ENCODE results near the gene E2F4. TPM values are rescaled to one million over a fixed set of nuclear protein-coding genes. Genes with fewer than 3 reads are reported as not detected.

Gene E2F4
- total RNA-seq, 4 donors from 2014 or later = 56.8 to 74.8 (median 68.1) TPM

DNA sequence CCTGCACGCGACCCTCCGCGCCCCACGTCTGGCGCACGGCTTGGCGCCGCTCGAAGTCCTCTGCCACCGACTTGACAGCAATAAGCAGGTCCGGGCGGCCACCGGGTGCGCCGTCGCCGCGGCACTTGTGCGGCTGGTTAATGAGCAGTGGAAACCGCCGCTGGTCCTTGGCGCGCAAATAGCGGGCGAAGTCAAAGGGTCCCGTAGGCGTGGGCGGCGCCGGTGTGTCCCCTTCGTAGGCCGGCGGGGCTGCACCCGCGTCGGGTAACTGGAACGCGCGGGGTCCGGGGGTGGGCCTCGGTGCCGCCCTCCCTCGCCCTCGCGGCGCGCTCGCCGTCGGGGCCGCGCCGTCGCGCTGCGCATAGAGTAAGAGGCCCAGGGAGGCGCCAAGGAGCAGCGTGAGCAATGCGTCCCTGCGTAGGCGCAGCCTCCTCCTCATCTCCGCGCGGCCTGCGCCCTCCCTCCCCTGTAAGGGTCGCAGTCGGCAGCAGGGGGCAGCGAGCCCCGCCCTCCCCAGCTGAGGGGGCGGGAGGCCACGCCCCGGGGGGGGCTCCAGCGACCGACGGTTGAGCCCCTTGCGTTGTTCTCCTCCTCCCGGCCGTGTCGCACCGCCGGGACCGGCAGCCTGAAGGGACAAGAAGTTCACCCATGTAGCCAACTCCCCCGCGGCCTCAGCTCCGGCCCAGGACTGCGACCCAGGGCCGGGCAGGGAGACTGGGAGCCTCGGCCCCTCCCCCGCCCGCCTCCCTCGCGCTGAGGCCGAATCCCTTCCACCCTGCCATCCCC, 41.7 kb upstream of the E2F4 start:
- intact Hi-C loops (cut with DNase I; ENCODE audit: low total_unique reads) = no loop called here
- DNase-seq (ENCODE audit: low spot score in 2 of 2) = peak in 1 of 2 donors; percentile 89
- H3K4me3 ChIP-seq (ENCODE audit: low read depth, poor library complexity, severe bottlenecking) = peak overlapping the region; percentile 55
- 4 to 11% methylated on average over 13 to 32 of the region's 94 CpGs for WGBS, 2 donors
- no peak for TF ChIP-seq POLR2A (IDR thresholded peaks at IDR 0.05)
- TF ChIP-seq, protein P1, sequence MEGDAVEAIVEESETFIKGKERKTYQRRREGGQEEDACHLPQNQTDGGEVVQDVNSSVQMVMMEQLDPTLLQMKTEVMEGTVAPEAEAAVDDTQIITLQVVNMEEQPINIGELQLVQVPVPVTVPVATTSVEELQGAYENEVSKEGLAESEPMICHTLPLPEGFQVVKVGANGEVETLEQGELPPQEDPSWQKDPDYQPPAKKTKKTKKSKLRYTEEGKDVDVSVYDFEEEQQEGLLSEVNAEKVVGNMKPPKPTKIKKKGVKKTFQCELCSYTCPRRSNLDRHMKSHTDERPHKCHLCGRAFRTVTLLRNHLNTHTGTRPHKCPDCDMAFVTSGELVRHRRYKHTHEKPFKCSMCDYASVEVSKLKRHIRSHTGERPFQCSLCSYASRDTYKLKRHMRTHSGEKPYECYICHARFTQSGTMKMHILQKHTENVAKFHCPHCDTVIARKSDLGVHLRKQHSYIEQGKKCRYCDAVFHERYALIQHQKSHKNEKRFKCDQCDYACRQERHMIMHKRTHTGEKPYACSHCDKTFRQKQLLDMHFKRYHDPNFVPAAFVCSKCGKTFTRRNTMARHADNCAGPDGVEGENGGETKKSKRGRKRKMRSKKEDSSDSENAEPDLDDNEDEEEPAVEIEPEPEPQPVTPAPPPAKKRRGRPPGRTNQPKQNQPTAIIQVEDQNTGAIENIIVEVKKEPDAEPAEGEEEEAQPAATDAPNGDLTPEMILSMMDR (IDR thresholded peaks at IDR 0.05) = no peak

DNA sequence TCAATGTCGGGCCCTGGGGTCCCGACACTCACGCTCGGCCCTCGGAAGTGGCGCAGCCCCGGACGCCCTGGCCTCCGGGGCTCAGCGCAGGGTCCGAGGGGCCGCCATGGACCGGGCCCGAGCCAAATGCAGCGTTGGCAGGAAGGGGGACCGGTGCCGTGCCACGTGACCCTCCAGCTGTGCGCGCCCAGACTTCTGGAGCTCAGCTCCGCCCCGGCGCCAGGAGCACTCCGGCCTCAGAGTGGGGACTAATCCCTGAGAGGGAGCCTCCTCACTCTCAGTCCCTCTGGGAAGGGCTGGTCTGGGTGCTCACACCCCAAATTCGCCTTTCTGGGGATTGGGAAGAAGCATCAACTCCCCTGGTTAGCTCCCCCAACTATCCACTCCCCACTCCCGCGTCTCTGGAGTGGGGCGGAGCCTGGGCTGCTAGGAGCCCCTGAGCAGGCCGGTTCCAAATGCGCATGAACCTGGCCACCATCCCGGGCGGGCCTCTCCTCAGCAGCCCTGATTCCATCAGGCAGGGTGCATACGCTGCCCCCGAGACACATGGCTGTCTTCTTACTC, 41.0 kb upstream of the E2F4 start, which contains the start of gene B3GNT9:
Gene B3GNT9, minus strand, starts transcription at position 166 of the 564 bp plus-strand sequence. CDS start 513 bp downstream, outside the sequence.
- 1 to 2% methylated on average over 16 to 25 of the region's 34 CpGs for WGBS, 2 donors
- TF ChIP-seq, protein P1 (IDR thresholded peaks at IDR 0.05) = no peak
- no peak for TF ChIP-seq POLR2A (IDR thresholded peaks at IDR 0.05)
- H3K4me3 ChIP-seq (ENCODE audit: low read depth, poor library complexity, severe bottlenecking) = peak within 1 kb of the TSS; percentile 55
- DNase-seq (ENCODE audit: low spot score in 2 of 2) = peak in 1 of 2 donors; percentile 94
- intact Hi-C loops (cut with DNase I; ENCODE audit: low total_unique reads) = no loop called here

DNA sequence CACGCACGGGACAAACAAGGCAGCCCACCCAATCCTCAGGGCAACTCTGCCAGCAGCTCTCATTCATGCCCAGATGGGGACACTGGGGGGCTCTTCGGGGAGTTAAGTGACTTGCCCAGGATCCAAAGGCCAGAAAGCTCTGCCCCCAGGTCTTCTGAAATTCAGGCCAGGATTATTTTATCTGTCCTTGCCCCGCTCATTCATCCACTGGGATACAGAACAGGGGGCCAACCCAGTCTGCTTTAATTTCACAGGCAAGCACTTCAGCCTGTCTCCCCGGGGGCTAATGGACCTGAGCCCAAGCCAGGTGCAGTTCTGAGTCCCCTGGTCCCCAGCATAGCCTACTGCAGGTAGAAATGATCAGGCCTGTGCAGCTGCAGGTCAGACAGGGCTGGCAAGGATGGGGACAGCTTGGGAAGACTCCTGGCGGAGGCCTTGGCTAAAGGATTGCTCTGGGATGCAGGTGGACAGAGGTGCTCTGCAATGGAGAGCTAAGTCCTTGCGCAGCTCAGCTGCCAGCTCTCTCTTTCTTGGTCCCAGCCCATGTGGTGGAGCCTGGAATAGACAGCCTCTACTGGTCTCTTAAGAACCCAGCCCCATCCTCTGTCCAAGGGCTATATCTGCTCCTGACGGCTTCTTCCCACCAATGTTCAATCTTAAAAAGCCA, 40.4 kb upstream of the E2F4 start:
- no peak for DNase-seq (ENCODE audit: low spot score in 2 of 2)
- no peak overlapping the region for H3K4me3 ChIP-seq (ENCODE audit: low read depth, poor library complexity, severe bottlenecking)
- intact Hi-C loops (cut with DNase I; ENCODE audit: low total_unique reads) = no loop called here
- 47 to 52% methylated on average over 8 of the region's 8 CpGs for WGBS, 2 donors
- TF ChIP-seq, protein P1 (IDR thresholded peaks at IDR 0.05) = no peak
- no peak for TF ChIP-seq POLR2A (IDR thresholded peaks at IDR 0.05)

DNA sequence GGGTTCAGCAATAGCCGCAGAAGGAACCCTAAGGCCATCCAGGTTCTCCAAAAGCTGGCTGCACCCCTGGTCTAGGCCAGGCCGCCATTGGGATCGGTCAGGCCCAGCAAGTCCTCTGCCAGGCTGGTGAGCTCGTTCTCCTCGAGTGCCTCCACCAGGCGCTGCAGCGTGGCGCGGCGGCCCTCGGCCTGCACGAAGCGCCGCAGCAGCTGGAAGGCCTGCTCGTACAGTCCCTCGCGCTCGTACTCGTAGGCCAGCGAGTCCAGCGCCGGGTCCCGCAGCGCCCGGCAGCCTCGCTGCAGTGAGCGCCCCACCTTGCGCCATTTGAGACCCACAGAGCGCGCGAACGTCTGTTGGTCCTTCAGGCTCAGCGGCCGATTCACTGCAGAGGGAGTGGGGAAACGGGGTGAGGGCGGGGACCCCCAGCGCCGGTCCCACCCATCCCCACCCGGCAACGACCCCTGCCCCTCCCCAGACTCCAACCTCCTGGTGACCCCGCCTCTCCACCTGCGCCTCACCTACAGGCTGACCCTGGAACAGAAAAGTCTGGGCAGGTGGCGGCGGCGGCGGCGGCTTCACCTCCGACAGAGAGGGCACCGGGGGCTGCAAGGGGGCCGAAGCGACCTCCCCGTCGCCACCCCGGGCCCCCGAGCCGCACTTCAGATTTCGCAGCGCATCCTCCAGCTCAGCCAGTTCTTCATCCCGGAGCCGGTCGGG, 37.2 kb upstream of the E2F4 start:
- H3K4me3 ChIP-seq (ENCODE audit: low read depth, poor library complexity, severe bottlenecking) = no peak overlapping the region
- TF ChIP-seq POLR2A (IDR thresholded peaks at IDR 0.05) = no peak
- TF ChIP-seq, protein P1 (IDR thresholded peaks at IDR 0.05) = no peak
- no peak for DNase-seq (ENCODE audit: low spot score in 2 of 2)
- whole genome bisulfite sequencing, 2 donors = 30 to 42% methylated on average over 34 to 47 of the region's 61 CpGs
- intact Hi-C loops (cut with DNase I; ENCODE audit: low total_unique reads) = loop anchor here (5.0 kb wide), 1 partner anchor 177 kb away; no protein-coding TSS in a partner anchor

DNA sequence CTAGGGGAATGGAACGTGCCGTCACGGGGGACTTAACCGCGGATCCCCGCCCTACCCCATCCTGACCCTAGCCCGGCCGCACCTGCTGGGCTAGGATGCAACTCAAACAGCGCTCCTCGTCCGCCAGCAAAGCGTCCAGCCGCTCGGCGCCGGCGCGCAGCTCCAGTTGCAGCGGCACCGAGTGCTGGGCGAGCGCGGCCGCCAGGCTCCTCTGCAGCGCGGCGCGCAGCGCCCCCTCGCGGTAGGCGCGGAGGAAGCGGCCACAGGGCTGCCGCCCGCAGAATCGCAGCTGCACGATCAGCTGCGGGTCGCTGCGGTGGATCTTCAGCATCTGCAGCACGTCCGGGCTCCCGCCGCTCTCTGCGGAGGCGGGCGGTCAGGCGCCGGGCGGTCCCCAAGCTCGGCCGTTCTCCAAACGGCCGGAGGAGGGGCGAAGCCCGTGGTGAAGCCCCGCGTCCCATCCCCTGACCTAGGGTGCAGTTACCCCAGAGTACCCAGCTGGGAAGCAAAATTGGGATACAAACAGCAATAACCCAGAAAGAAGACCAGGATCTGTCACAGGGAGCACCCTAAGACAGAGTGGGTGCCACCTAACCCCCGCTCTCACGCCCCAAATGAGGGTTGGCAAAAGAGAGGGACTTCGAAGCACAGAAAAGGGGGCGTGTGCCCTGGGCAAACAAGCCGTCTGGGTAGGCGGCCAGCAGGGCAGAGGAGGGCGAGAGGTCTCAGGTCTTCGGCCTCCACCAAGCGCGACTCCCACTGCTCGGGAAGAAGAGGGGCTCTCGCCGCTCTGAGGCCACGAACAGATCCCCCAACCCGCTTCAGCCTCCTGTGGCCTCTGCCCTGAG, 36.4 kb upstream of the E2F4 start:
- no peak overlapping the region for H3K4me3 ChIP-seq (ENCODE audit: low read depth, poor library complexity, severe bottlenecking)
- intact Hi-C loops (cut with DNase I; ENCODE audit: low total_unique reads) = loop anchor here (5.0 kb wide), 1 partner anchor 178 kb away; no protein-coding TSS in a partner anchor
- 25 to 35% methylated on average over 28 to 33 of the region's 74 CpGs for WGBS, 2 donors
- no peak for TF ChIP-seq POLR2A (IDR thresholded peaks at IDR 0.05)
- TF ChIP-seq, protein P1 (IDR thresholded peaks at IDR 0.05) = peak in 1 of 3 donors; percentile 53
- no peak for DNase-seq (ENCODE audit: low spot score in 2 of 2)
